Suppressor macrophage treated with lipopolysaccharide for 4 hours (primary cell): Measurements from ENCODE around the gene ZNF334.

Experiments used
- DNase-seq: peaks from one replicate; pipeline ENCODE4 v3.0.0-alpha.2; 2020

The ZNF334 gene

DNA sequence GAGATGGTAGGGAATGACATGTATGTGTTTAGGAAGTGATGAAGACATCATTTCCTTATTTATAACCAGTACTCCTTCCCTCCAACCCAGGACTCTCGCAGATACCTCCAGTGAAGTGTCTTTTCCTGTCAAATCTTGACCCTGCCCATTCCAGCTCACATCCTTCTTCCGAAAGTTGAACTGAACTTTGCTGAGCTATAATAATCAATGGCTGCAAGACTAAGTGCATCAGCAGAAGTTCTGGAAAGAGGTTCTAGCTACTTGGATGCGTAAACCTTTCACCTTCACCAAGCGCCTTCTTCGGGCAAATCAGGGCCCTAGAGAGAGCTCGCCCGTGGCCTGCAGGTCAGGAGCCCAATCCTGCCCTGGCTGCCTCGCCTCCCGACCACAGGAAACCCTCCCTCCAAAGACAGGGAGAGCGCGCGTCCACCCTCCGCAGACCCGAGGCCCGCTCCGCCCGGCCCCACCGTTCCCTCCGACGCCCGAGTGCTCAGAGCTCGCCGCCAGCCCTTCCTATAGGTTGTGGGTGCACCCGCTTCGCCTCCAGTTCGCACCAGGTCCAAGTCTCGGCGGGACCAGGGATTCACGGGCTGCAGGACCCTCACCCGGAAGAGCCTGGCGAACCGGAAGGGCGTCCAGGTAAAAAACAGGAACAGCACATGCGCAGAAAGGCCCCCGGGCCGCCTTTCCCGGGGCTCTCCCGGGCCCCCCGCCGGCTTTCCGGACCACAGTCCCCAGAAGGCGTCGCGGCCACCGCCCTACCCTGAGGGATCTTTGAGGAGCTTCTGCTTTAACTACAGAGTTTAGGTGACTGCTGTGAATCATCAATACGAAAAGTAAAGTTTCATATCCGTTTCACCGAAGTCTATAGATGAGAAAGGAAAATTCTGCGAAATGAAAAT is at the start of gene ZNF334:
Gene ZNF334, minus strand, starts transcription at position 617 of the 902 bp plus-strand sequence. CDS start 1,457 bp downstream, outside the sequence.
- peak; percentile 14 for DNase-seq

DNA sequence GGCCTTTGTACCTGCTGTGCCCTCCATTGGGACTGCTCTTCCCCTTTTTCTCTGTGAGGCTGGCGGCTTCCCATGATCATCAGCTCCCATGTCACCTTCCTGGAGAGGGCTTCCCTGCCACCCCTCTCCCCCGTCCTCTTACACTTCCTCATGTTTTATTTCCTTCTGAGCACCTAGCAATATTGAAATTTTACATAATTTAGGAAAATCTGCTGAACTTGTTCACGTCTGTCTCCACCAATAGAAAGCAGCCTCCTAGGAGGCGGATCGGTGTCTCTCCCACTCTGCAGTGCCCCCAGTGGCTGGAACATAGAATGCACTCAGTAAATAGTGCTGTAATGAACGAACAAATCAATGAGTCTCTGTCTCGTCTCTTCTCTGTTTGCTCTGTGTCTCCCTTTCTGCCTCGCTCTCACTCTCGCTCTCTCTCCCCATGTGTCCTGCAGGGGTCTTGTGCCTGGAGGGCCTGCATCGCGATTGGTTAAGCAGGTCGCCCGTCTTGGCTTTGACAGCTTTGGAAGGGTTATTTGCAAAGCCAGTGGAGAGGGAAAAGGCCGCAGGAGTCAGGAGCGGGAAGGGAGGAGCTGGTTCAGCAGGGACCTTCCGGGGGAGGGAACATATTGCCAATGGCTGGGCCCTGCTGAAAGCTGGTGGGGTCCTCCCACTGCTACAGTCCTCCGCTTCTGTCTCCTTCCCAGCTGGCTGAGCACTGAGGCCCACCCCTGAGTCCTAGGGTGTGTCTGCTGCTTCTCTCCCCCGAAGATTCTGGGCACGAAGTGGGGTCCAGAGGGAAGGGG is 49.2 kb upstream of the ZNF334 start:
- DNase-seq = peak; percentile 77

DNA sequence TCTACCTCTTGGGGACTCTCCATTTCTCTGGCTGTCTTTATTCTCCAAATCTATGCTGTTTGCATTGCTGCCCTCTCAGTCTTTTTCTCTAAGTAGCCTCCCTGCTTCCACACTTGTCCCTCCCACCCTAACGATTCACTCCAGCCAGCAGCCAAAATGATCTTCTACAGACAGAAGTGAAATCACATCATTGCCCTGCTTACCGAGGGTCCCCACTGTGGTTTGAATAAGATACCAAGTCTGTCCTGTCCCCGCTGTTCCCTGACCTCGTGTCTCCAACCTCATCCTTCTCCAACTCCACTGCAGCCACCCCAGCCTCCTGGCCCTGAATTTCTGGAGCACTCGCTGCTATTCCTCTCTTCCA is 48.6 kb upstream of the ZNF334 start:
- DNase-seq = no peak

DNA sequence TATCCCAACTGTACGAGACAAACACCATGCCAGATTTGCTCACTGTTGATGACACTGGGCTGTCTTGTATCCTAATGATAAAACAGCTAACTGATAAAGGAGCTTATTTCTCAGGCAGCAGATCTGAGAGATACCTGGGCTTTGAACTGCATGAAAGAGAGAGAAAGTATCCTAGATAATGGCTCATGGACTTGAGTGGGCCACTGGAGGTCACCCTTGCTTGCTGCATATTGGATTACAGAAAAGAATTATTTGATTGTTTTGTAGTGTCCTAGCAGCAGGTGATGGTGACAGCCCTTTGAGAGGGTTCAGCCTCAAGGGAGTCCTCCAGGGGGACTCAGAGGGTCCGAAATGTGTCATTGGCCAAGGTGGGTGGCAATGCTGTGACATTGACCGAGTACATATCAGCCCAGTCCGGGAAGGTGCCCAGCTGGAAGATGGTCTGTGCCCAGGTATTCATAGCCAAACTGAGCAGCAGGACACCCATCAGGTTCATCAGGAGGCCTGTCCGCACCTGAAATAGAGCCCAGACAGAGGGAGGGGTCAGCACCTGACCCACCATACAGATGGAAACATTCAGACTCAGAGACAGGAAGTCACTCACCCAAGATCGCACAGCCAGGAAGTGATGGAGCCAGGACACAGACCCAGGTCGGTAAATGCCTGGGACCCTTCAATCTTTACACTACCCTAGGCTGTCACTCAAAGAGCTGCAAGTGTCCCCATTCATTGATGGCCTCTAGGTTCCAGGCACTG is 46.5 kb upstream of the ZNF334 start:
- no peak for DNase-seq

DNA sequence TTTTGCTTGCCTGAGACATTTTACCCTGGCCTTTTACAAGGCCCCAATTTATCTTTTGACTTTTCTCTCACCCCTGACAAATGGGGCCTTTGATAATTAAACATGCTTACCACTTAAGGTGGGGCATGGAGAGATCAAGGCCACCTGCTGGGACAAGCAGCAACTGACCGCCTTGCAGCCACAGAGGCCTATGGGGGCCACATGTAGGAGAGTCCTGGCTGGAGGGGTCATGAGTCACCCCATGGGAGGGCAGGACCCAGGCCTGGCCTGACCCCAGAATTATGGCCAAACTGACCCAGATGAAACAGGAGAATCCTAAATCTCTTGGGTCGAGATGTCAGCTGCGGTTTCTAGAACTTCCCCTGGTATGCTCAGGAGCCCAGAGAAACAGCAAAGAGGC is 45.6 kb upstream of the ZNF334 start:
- DNase-seq = no peak

DNA sequence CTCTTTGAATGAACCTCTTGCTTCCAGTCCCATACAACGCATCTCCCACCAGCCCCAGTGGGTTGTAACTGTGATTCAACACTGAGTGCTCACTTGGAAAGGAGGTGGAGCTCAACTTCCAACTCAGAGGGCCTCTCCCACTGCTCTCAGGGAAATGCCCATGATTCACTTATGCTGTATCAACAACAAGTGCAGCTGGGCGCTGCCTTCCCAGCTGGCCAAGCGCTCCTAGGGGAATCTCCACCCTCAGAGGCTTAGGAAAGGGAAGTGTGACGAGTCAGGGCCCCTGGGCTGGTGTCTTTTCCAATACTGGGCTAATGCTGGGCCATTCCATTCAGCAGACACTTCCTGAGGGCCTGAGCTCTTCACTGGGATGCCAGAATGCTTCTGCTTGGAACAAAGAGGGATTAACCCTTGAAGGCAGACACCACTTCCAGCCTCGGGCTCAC is 45.2 kb upstream of the ZNF334 start:
- DNase-seq = peak; percentile 95

DNA sequence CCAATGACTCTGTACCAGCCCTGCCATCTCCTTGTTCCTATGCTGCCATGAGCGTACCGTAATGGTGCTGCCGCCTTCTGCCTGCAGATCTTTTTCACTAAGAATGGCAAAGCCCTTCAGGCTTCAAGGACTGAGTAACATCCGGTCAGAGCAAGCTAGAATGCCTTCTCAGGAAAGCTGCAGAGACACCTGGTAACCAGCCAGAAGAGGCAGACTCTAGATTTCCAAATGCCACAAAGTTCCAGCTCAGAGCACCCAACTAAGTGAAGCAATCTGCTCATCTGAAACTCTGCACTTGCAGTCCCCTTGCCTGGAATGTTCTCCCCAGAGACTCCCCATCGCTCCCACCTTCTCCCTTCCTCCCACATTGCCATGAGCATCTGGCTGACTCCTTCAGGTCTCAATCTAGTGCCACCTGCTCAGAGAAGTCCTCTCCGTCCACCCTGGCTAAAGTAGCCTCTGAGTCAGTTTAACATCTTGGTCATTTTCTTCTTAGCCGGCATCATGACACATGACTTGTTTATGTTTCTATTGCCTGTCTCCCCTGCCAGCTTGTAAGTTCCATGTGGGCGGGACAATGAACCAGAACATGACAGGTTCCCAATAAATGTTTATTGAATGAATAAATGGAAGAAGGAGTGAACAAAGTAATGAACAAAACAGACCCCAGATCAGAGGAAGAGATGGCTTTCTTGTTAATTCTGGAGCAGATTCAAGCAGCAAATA is 44.0 kb upstream of the ZNF334 start:
- peak; percentile 69 for DNase-seq

DNA sequence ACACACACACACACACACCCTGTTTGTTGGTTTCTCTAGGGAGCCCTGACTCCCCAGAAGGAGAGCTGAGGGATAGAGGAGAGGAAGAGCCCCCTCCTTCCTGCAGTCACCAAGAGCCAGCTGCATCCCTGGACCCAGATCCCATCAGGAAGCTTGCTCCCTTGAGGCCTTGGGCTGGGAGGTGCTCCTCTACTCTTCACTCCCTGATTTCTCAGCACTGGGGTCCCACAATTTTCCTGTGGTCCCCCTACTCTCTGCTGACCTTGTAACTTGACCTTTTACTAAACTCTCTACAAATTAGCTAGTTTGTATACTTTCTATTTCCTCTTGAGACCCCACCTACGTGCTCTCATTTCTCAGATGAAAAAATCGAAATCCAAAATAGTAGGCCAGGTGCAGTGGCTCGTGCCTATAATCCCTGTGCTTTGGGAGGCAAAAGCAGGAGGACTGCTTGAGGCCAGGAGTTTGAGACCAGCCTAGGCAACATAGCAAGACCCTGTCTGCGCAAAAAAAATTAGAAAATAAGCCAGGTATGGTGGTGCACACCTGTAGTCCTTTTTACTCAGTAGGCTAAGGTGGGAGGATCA is 42.1 kb upstream of the ZNF334 start:
- DNase-seq = no peak

DNA sequence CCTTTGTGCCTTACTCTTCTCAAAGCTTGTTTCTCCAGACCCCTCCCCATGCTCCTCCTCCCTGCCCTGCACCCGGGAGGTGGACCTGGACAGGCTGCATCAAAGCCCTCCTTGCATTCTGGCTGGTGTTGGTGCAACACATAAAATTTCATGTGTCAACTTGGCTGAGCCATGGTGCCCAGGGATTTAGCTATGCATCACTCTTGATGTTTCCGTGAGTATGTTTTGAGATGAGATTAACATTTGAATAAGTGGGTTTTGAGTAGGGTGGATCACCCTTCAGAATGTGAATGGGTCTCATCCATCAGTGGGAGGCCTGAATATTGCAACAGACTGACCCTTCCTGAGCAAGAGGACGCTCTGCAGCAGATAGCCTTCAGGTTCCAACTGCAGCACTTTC is 41.5 kb upstream of the ZNF334 start:
- DNase-seq = no peak

DNA sequence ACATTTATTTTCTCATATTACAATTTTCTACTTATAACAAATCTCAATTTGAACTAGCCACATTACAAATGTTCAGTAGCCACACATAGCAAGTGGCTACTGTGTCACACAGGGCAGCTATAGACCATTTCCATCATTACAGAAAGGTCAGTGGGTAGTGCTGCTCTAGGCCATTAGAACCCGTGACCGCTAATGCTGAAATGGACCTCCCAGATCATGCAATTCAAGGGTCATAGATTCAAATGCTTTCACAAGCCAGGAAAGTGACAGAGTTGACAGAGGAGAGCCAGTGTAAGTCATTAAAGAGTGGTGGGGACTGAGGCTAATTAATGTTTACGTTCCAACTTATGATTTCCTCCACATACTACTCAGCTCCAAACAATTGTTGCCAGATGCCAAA is 40.6 kb upstream of the ZNF334 start:
- DNase-seq = peak; percentile 15

DNA sequence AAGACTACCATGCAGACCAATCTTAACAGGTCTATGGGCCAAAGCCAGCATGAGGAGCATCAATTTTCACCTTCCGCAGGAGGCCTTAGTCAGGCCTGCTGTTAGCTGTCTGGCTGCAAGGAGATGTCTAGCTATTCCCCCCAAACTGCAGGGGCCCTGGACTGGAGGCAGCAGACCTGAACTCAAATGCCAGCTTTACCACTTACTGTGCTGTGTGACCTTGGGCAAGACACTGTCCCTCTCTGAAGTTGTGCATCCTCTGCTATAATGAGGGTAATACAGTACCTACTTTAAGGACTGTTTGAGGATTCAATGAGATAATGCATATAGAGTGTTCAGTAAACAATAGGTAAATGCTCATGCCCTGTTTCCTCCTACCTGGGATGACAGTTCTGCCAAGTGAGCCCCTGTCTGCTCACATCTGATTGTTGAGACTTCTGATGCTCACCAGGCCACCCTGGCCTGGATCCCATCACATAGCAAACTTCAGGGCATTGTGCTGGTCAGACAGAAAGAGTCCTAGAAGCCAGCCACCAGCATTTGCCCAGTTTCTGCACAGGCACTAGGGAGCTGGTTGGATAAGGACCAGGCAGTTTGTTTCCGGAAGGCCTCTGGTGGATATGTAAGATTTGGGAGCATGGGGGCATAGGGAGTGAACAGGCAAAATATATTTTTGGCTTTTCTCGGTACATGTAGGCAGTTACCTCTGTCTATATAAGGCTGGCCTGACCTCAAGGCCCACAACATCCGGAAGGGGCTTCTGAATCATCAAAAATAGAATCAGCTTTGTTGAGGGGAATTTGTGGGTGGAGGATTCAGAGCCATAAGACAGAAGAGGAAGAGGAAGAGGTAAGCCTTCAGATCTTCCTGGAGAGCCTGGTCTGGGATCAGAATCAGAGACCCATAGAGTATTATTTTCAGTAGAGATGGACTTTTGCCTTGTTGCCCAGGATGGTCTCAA is 39.4 kb upstream of the ZNF334 start:
- peak; percentile 86 for DNase-seq

DNA sequence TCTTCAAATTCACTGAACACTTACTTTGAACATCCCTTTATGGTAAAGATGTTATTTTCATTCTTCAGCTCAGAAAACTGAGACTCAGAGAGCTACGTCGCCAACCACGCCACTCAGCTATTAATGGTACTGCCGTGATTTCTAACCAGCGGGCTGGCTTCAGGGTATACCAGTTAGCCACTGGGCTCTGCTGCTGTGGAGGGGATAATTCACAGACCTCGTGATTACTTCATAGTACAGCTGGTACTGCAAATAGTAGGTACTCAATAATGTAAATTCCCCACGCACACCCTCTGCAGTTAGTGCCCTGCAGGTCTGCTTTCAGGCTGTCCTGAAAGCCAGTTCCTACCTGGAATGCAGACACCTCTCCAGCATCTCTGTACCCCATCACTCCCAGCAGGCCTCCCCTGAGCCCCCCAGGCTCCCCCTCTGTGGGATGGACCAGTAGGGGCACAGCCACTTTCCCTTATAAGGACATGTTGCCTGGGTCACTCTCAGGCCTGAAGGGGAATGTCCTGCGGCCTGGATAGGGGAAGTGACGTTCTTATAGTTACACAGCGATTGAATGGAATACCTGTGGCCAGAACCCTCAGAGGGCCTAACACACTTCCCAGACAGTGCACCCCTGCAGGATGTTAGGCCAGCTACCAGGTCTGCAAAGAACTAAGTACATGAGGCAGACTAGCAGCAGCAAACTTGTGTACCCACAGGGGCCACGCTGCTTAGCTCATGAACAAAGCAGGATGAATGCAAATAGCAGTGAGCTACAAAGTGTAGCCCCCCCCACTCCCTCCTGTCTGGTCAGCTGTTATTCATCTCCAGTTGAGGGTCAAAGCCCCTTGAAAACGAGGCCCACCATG is 38.4 kb upstream of the ZNF334 start:
- peak; percentile 41 for DNase-seq

DNA sequence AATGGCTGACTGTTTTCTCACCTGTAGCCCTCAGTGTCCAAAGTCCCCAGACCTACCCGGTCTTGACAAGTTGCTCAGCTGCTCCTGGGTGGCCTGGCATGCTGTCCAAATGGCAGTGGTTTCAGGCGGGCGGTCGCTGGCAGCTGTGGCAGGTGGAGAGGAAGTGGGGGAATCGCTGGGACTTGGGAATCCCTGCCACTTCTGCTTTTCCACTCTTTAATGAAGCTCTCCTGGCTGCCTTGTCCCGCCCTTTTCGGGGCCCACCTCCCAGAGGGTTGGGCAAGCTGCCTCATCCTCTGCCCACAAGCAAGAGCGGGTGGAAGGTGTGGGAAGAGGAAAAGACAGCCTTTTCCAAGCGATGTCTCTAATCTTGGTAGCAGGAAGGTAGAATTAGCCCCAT is 37.1 kb upstream of the ZNF334 start, which contains the start of gene OCSTAMP:
Gene OCSTAMP, minus strand, starts transcription at position 194 of the 400 bp plus-strand sequence. Its CDS starts 94 bp downstream, at position 100.
- DNase-seq = peak; percentile 21

DNA sequence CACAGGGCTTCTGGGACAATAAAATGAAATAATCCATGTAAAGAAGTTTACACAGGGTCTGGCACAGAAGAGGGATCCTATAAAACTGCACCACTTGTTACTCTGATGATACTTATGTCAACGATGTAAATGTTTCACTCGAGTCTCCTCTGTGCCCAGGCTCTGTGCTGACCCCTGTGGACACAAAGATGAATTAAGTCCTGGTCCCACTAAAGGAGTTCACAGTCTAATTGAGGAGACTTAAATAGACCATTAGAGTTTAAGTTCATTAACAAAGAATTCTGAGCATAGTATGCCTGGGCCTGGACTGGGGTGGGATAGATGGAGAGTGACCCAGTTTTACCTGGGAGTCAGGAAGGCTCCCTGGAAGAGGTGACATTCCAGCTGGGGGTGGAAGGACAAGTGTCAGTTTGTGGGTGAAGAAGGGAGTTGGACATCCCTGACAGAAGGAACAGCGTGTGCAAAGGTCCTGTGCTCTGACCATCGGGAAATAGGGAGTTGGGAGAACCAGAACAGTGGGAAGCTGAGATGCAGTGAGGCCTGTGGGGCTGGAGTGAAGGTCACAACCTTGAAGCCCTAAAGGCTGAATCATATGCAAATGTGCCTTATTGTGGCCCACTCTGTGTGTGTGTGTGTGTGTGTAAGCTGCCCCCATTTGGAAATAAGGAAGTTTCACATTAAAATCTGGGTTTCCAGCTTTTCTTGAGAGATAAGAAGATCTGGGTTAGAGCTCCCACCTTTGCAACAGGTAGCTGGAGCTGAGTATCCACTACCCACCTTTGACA is 36.0 kb upstream of the ZNF334 start:
- DNase-seq = peak; percentile 20

DNA sequence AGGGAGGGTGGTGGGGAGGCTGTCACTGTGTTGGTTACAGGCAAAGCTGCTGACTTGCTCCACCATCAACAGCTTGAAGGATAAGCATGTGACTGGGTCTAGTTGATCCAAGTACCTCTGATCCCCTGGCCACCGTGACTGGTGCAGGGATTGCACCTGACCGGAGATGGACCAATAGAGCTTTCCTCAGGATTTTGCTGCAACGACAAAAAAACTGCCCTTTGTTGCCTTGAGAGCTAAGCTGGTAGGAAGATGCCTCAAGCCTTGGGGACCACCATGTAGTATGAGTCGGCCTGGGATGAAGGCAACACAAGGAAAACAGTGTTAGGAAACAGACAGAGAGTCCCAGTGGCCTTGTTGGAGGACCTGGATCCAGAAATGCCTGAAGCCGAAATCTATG is 35.3 kb upstream of the ZNF334 start:
- DNase-seq = no peak

DNA sequence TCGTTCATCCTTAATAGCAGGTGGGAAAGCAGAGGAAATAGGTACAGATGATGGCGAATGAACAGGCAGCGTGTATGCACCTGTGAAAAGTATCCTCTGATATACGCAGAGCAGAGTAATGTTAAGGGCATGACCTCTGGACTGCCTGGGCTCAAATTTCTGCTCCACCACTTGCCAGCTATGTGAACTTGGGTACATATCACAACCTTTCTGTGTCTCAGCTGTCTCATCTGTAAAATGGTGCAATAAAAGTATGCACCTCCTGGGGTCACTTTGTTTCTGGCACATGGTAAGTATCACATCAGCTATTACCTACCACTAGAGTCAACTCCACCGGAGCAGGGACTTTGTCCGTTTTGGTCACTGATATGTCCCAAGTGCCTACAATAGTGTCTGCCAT is 34.6 kb upstream of the ZNF334 start:
- DNase-seq = no peak

DNA sequence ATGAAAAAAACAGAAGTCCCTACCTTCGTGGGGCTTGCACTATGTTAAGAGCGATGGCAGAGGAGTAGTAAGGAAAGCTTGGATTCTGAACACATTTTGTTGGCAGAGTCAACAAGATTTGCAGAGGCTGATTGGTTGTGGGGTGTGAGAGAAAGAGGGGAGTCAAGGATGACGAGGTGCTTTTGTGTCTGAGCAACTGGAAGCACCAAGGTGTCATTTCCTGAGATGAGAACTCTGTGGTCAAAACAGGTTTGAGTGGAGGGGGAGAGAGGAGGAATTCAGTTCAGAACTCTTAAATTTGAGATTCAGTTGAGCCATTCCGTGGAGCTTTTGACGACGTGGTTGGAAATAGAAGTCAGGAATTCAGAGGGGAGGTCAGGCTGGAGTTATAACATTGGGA is 33.6 kb upstream of the ZNF334 start:
- DNase-seq = no peak

DNA sequence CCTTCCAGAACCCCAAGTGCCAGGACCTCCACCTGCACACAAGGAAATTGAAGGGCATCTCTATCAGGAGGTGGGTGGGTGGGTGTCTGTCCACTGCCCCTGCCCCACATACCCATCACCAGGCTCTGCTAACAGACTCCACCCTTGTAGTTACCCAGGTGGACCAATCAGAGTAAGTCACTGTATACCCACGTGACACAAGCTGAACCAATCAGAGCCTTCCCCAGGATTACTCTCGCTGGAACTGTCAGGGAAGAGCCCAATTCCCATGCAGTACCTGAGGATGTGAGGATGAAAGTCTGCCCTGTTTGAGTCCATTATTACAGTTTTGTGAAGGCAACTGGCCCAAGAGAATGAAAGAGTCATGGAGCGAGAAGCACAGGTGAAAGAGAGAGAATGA is 32.9 kb upstream of the ZNF334 start:
- no peak for DNase-seq

DNA sequence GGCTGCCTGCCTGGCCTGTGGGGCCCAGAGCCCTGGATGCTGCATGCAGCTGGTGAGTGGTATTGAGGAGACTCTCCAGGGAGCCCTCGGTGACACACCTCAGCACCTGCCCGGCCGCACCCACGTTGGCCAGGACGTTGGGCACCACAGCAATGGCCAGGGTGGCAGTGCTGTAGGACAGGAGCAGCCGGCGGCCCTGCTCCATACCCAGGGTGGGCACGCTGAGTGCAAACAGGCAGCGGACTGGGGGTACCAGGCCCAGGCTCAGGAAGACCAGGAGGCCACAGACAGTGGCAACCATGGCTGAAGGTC is 32.4 kb upstream of the ZNF334 start:
- no peak for DNase-seq
